Measurements from ENCODE around the gene SDHB. TPM values are rescaled to one million over a fixed set of nuclear protein-coding genes. Genes with fewer than 3 reads are reported as not detected.

SDHB gene
- total and polyA plus RNA-seq, 2 of the 8 experiments (the other 6 are each of a cell fraction or from before 2014, with no cell fraction given): 84.0 to 98.7 TPM

DNA sequence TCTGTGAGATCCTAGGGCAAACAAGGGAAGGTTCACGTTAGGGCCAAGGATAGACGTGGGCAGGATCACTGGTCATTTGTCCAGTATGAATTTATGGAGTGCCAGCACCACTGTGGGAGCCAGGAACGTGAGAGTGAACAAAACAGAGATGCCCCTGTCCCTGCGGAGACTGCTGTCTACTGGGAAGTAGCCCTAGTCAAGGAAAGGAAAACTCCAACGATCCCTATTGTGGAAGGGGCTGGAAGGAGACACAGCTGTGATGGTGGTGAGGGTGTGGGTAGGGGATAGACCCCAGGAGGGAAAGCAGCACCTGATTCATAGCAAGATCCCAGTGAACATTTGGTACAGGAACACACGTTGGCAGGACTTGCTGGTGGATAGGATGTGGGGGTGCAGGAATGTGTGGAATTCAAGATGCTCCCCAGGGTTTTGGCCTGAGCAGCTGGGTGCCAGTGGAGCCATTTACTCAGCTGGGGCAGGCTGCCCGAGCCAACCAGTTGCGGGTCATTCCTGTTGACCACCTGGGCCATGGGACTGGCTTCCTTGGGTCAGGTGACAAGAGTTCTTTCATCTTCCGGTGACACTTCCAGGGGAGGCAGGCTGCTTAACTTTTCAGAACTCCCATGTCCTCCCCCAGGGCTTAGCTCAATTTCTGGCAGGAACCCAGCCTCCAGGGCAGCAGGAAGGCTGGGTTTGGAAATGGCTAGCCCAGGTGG lies 40.9 kb downstream of the SDHB start (continued):
- no peak for TF ChIP-seq BACH1 (IDR thresholded peaks at IDR 0.05; ENCODE audit: low read length)
- TF ChIP-seq, protein P1, sequence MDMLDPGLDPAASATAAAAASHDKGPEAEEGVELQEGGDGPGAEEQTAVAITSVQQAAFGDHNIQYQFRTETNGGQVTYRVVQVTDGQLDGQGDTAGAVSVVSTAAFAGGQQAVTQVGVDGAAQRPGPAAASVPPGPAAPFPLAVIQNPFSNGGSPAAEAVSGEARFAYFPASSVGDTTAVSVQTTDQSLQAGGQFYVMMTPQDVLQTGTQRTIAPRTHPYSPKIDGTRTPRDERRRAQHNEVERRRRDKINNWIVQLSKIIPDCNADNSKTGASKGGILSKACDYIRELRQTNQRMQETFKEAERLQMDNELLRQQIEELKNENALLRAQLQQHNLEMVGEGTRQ (IDR thresholded peaks at IDR 0.05; ENCODE audit: low read length): peak; percentile 59
- no peak for TF ChIP-seq CBX8 (IDR thresholded peaks at IDR 0.05; ENCODE audit: borderline replicate concordance, low read depth, low read length)
- no peak for TF ChIP-seq PHF8 (conservative IDR thresholded peaks at IDR 0.05; ENCODE audit: low read depth, low read length)
